ENCODE results near the gene RNF126.

Gene RNF126

GRCh38 chr19:639253-640160 is 23.5 kb downstream of the RNF126 start, which contains the start of gene FGF22:
FGF22 (plus strand) TSS chr19:639879; CDS start chr19:639926, 47 bp downstream.
- H3F3A ChIP-seq (ENCODE audit: insufficient read depth, low read length) = no peaks in the 10 kb centered on the region; the same call in 1 of the 2 replicates
- peaks cover 4% of the 10 kb centered on the region; the same call in 1 of the 2 replicates for H3K27me3 ChIP-seq (ENCODE audit: insufficient read depth, low read length)
- no peaks in the 10 kb centered on the region for H3K79me2 ChIP-seq (ENCODE audit: insufficient read depth, low read length)
- H3K36me3 ChIP-seq (ENCODE audit: insufficient read depth, low read length) = peaks cover 11% of the 10 kb centered on the region
- no peak within 1 kb of the TSS for H3K27ac ChIP-seq (ENCODE audit: low read depth, low read length, poor library complexity, severe bottlenecking)
- peak within 1 kb of the TSS; percentile 75 for H3K4me2 ChIP-seq (ENCODE audit: low read length)
- peaks cover 18% of the 10 kb centered on the region for H3K4me1 ChIP-seq (ENCODE audit: insufficient read depth, low read length, severe bottlenecking)
- no peaks in the 10 kb centered on the region for H3K9me3 ChIP-seq (ENCODE audit: low read length)
- H3K9me2 ChIP-seq (ENCODE audit: low read depth, low read length) = no peaks in the 10 kb centered on the region
- H3K9ac ChIP-seq (ENCODE audit: low read length) = peak within 1 kb of the TSS; percentile 21; the same call in 1 of the 2 replicates
- H3K4me3 ChIP-seq (ENCODE audit: low read depth, low read length, poor library complexity, severe bottlenecking) = peak within 1 kb of the TSS; percentile 58
- no peak within 1 kb of the TSS for H2AFZ ChIP-seq (ENCODE audit: low read length)
- no peaks in the 10 kb centered on the region for H4K20me1 ChIP-seq (ENCODE audit: insufficient read depth, low read length)
- TF ChIP-seq EZH2 (IDR thresholded peaks at IDR 0.05; ENCODE audit: borderline replicate concordance, low read length) = no peak
- TF ChIP-seq CTCF (IDR thresholded peaks at IDR 0.05; ENCODE audit: low read length) = no peak

- Histone ChIP-seq H3K9me3 (ENCODE audit: low read length) (no peaks in the 10 kb centered on the region), H2AFZ (ENCODE audit: low read length) (no peak overlapping the region), H3K4me1 (ENCODE audit: insufficient read depth, low read length, severe bottlenecking) (peaks cover 23% of the 10 kb centered on the region), H3K79me2 (ENCODE audit: insufficient read depth, low read length) (no peaks in the 10 kb centered on the region), H3F3A (ENCODE audit: insufficient read depth, low read length) (no peaks in the 10 kb centered on the region; the same call in 1 of the 2 replicates), H3K4me3 (ENCODE audit: low read depth, low read length, poor library complexity, severe bottlenecking) (peak overlapping the region; percentile 58), H3K27ac (ENCODE audit: low read depth, low read length, poor library complexity, severe bottlenecking) (no peak overlapping the region), H3K9me2 (ENCODE audit: low read depth, low read length) (no peaks in the 10 kb centered on the region), H4K20me1 (ENCODE audit: insufficient read depth, low read length) (no peaks in the 10 kb centered on the region), H3K36me3 (ENCODE audit: insufficient read depth, low read length) (peaks cover 5% of the 10 kb centered on the region), H3K4me2 (ENCODE audit: low read length) (peak overlapping the region; percentile 75; the same call in 1 of the 2 replicates), H3K27me3 (ENCODE audit: insufficient read depth, low read length) (peaks cover 4% of the 10 kb centered on the region; the same call in 1 of the 2 replicates), H3K9ac (ENCODE audit: low read length) (no peak overlapping the region)
- TF ChIP-seq CTCF (IDR thresholded peaks at IDR 0.05; ENCODE audit: low read length) = no peak
- TF ChIP-seq EZH2 (IDR thresholded peaks at IDR 0.05; ENCODE audit: borderline replicate concordance, low read length) = no peak
Observed at GRCh38 chr19:638906-639252, 24.1 kb downstream of the RNF126 start.

GRCh38 chr19:634975-635652 is 27.9 kb downstream of the RNF126 start:
- peaks cover 10% of the 10 kb centered on the region for H3K36me3 ChIP-seq (ENCODE audit: insufficient read depth, low read length)
- H3K4me1 ChIP-seq (ENCODE audit: insufficient read depth, low read length, severe bottlenecking) = peaks cover 24% of the 10 kb centered on the region
- H3K4me2 ChIP-seq (ENCODE audit: low read length) = no peak overlapping the region
- no peaks in the 10 kb centered on the region for H3K9me3 ChIP-seq (ENCODE audit: low read length)
- H3K79me2 ChIP-seq (ENCODE audit: insufficient read depth, low read length) = no peaks in the 10 kb centered on the region
- no peak overlapping the region for H3K4me3 ChIP-seq (ENCODE audit: low read depth, low read length, poor library complexity, severe bottlenecking)
- H3F3A ChIP-seq (ENCODE audit: insufficient read depth, low read length) = no peaks in the 10 kb centered on the region
- no peaks in the 10 kb centered on the region for H3K27me3 ChIP-seq (ENCODE audit: insufficient read depth, low read length)
- H2AFZ ChIP-seq (ENCODE audit: low read length) = no peak overlapping the region
- no peaks in the 10 kb centered on the region for H4K20me1 ChIP-seq (ENCODE audit: insufficient read depth, low read length)
- H3K9me2 ChIP-seq (ENCODE audit: low read depth, low read length) = no peaks in the 10 kb centered on the region
- TF ChIP-seq CTCF (IDR thresholded peaks at IDR 0.05; ENCODE audit: low read length) (no peak), EZH2 (IDR thresholded peaks at IDR 0.05; ENCODE audit: borderline replicate concordance, low read length) (no peak)
- no peak overlapping the region for H3K9ac ChIP-seq (ENCODE audit: low read length)
- H3K27ac ChIP-seq (ENCODE audit: low read depth, low read length, poor library complexity, severe bottlenecking) = no peak overlapping the region
